Parathyroid adenoma (tissue), 2 donors: Measurements from ENCODE around the gene CORO6.
"Not testable (repeated sequence)": the region's sequence is repeated elsewhere in the genome, so short reads cannot be mapped to it uniquely, and the experiment has no call there.

Experiments
- H2AFZ ChIP-seq: fragments of 300-600 bp; sonication (generic); one replicate; pipeline ENCODE4 v1.7.0; 2017; ENCODE audit warnings: antibody characterized with exemption, mild to moderate bottlenecking
- H3K27ac ChIP-seq: fragments of 300-600 bp; sonication (generic); one replicate; pipeline ENCODE4 v1.7.0; 2017
- H3K27me3 ChIP-seq: fragments of 300-600 bp; sonication (generic); one replicate; pipeline ENCODE4 v1.7.0; 2017; ENCODE audit warnings: low read length; ENCODE audit not compliant: control insufficient read depth, insufficient read depth
- H3K36me3 ChIP-seq: fragments of 300-600 bp; sonication (generic); one replicate; pipeline ENCODE4 v1.7.0; 2017; ENCODE audit warnings: low read length; ENCODE audit not compliant: control insufficient read depth, insufficient read depth
- H3K4me1 ChIP-seq: fragments of 300-600 bp; sonication (generic); one replicate; pipeline ENCODE4 v1.7.0; 2017; ENCODE audit warnings: control low read depth
- H3K4me2 ChIP-seq: fragments of 300-600 bp; sonication (generic); one replicate; pipeline ENCODE4 v1.7.0; 2017; ENCODE audit warnings: low read length
- H3K4me3 ChIP-seq: fragments of 300-600 bp; sonication (generic); one replicate; pipeline ENCODE4 v1.7.0; 2017; ENCODE audit warnings: low read depth, low read length
- H3K79me2 ChIP-seq: fragments of 300-600 bp; sonication (generic); one replicate; pipeline ENCODE4 v1.7.0; 2017; ENCODE audit warnings: control low read depth
- H3K9ac ChIP-seq: fragments of 300-600 bp; sonication (generic); one replicate; pipeline ENCODE4 v1.7.0; 2017; ENCODE audit warnings: mild to moderate bottlenecking
- H3K9me3 ChIP-seq: fragments of 300-600 bp; sonication (generic); one replicate; pipeline ENCODE4 v1.7.0; 2017; ENCODE audit warnings: low read length; ENCODE audit not compliant: control insufficient read depth
- CTCF ChIP-seq: fragments of 300-600 bp; sonication (generic); IDR thresholded peaks from one replicate; pipeline ENCODE4 v1.7.0; 2017; ENCODE audit warnings: antibody characterized with exemption, mild to moderate bottlenecking
- donor health status: primary hyperparathyroidism.

CORO6 gene

GRCh38 chr17:29655323-29655722 lies 32.6 kb upstream of the CORO6 start:
- Histone ChIP-seq H3K36me3 (no peaks in the 10 kb centered on the region), H3K27me3 (no peaks in the 10 kb centered on the region), H2AFZ (no peak overlapping the region), H3K4me2 (no peak overlapping the region), H3K4me1 (no peaks in the 10 kb centered on the region), H3K27ac (no peak overlapping the region), H3K79me2 (no peaks in the 10 kb centered on the region), H3K4me3 (no peak overlapping the region), H3K9me3 (no peaks in the 10 kb centered on the region), H3K9ac (no peak overlapping the region)
- TF ChIP-seq CTCF: no peak

- Histone ChIP-seq H3K79me2 (no peaks in the 10 kb centered on the region), H2AFZ (no peak overlapping the region), H3K36me3 (no peaks in the 10 kb centered on the region), H3K9ac (no peak overlapping the region), H3K4me2 (no peak overlapping the region), H3K4me3 (no peak overlapping the region), H3K27ac (no peak overlapping the region), H3K9me3 (no peaks in the 10 kb centered on the region), H3K27me3 (no peaks in the 10 kb centered on the region), H3K4me1 (no peaks in the 10 kb centered on the region)
- no peak for TF ChIP-seq CTCF
Measured at GRCh38 chr17:29653995-29654714, 31.4 kb upstream of the CORO6 start.

- Histone ChIP-seq H3K4me3 (no peak overlapping the region), H3K36me3 (no peaks in the 10 kb centered on the region), H3K27ac (no peak overlapping the region), H3K4me1 (no peaks in the 10 kb centered on the region), H3K4me2 (no peak overlapping the region), H3K9ac (no peak overlapping the region), H3K79me2 (no peaks in the 10 kb centered on the region), H2AFZ (no peak overlapping the region), H3K27me3 (no peaks in the 10 kb centered on the region), H3K9me3 (no peaks in the 10 kb centered on the region)
- no peak for TF ChIP-seq CTCF
Measured at GRCh38 chr17:29652976-29653375, 30.3 kb upstream of the CORO6 start.

GRCh38 chr17:29651913-29652312 lies 29.2 kb upstream of the CORO6 start:
- H3K4me1 ChIP-seq, H3K27me3 ChIP-seq, H3K4me2 ChIP-seq, H3K27ac ChIP-seq, H3K9ac ChIP-seq, H3K9me3 ChIP-seq, H2AFZ ChIP-seq, H3K79me2 ChIP-seq, H3K36me3 ChIP-seq, H3K4me3 ChIP-seq: not testable (repeated sequence)

GRCh38 chr17:29650396-29650795 lies 27.7 kb upstream of the CORO6 start:
- Histone ChIP-seq H3K9me3 (no peaks in the 10 kb centered on the region), H3K36me3 (no peaks in the 10 kb centered on the region), H3K27ac (no peak overlapping the region)

More at GRCh38 chr17:29650396-29650795, 27.7 kb upstream of the CORO6 start:
- Histone ChIP-seq H3K27me3 (no peaks in the 10 kb centered on the region), H3K79me2 (no peaks in the 10 kb centered on the region), H3K9ac (no peak overlapping the region), H3K4me2 (no peak overlapping the region), H3K4me1 (peaks cover 8% of the 10 kb centered on the region), H2AFZ (no peak overlapping the region), H3K4me3 (no peak overlapping the region)
- TF ChIP-seq CTCF: no peak
